GM18519 (cell line): ENCODE data around the gene MTUS2.
"Not testable (repeated sequence)": the region's sequence is repeated elsewhere in the genome, so short reads cannot be mapped to it uniquely, and the experiment has no call there.

Experiments
- ATAC-seq: cut with Tn5 transposase; IDR thresholded peaks from one replicate; pipeline ENCODE4 v1.9.1; 2021; ENCODE audit warnings: mild to moderate bottlenecking, moderate library complexity; ENCODE audit not compliant: unreplicated experiment, low FRiP score

Gene MTUS2

GRCh38 chr13:29362849-29363604, 542.9 kb downstream of the MTUS2 start:
- ATAC-seq: peak; percentile 72

- no peak for ATAC-seq
These were observed 549.1 kb downstream of the MTUS2 start for GRCh38 chr13:29369060-29369743.

GRCh38 chr13:29379281-29379680, 559.1 kb downstream of the MTUS2 start:
- ATAC-seq: no peak

GRCh38 chr13:29379865-29380264, 559.7 kb downstream of the MTUS2 start:
- ATAC-seq: no peak

- ATAC-seq: no peak
These were observed 561.9 kb downstream of the MTUS2 start for GRCh38 chr13:29382021-29382420.

GRCh38 chr13:29383476-29383875, 563.3 kb downstream of the MTUS2 start:
- ATAC-seq: no peak

GRCh38 chr13:29384466-29384865, 564.3 kb downstream of the MTUS2 start:
- no peak for ATAC-seq

GRCh38 chr13:29384871-29385270, 564.7 kb downstream of the MTUS2 start:
- no peak for ATAC-seq

GRCh38 chr13:29386246-29386645, 566.1 kb downstream of the MTUS2 start:
- no peak for ATAC-seq

- not testable (repeated sequence) for ATAC-seq
These were observed 570.5 kb downstream of the MTUS2 start for GRCh38 chr13:29390598-29390997.

GRCh38 chr13:29396446-29396845, 576.3 kb downstream of the MTUS2 start:
- ATAC-seq: no peak

- ATAC-seq: no peak
These were observed 577.1 kb downstream of the MTUS2 start for GRCh38 chr13:29397265-29397664.

GRCh38 chr13:29402166-29402636, 582.1 kb downstream of the MTUS2 start:
- ATAC-seq: no peak

GRCh38 chr13:29405401-29405800, 585.3 kb downstream of the MTUS2 start:
- no peak for ATAC-seq

- ATAC-seq: no peak
These were observed 591.3 kb downstream of the MTUS2 start for GRCh38 chr13:29411481-29411880.

- no peak for ATAC-seq
These were observed 597.9 kb downstream of the MTUS2 start for GRCh38 chr13:29418026-29418425.

- no peak for ATAC-seq
These were observed 601.0 kb downstream of the MTUS2 start for GRCh38 chr13:29421118-29421517.

- no peak for ATAC-seq
These were observed 601.9 kb downstream of the MTUS2 start for GRCh38 chr13:29422015-29422414.

- no peak for ATAC-seq
These were observed 602.9 kb downstream of the MTUS2 start for GRCh38 chr13:29423050-29423449.

GRCh38 chr13:29427937-29428309, 607.8 kb downstream of the MTUS2 start:
- no peak for ATAC-seq

GRCh38 chr13:29428310-29429181, 608.4 kb downstream of the MTUS2 start:
- no peak for ATAC-seq
